ENCODE results near the gene CTNNBIP1. TPM values are rescaled to one million over a fixed set of nuclear protein-coding genes. Genes with fewer than 3 reads are reported as not detected.

CTNNBIP1 gene
- total and polyA plus RNA-seq, 2 experiments from 2014 or later = 80.1 to 122 TPM

DNA sequence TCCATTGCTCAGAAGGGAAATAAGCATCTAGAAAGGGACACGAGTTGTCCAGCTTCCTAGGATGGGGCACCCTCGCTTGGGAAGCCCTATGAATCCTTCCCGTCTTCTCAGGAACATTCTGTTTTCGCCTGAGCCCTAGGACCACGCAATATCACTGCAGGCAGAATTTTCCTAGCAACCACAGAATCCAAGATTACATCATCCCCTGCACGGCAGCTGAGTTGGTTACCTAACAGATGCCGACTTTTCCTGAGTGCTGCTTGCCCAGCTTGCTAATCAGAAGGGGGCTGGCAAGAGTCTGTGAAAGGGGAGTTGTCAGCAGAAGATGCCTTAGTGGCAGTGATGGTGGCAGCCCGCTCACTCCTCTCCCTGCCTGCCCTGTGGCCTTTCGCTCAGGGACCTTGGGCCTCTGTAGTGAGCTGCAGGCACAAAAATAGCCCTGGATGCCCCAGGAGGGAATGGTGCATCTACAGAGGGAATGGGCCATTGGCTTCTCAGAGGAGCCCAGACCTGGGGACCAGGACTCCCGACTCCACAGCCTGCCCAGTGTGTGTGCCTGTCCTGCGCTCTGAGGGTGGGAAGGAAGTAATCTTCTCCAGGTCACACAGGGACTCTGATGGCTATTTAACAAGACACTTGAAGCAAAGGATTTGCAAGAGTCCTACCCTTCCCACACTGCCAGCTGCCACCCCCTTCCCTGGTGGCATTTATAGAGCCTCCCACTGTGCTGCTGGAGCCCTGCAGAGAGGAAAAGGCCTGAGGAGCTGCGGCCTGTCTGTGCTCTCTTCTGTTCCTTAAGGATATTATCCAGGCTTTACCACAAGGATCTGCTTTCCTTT, 57.4 kb downstream of the CTNNBIP1 start:
- DNase-seq (ENCODE audit: low read depth in 1 of 2, low spot score in 1 of 2) = peak in 1 of 2 donors; percentile 92
- H3K27ac ChIP-seq = no peak overlapping the region

DNA sequence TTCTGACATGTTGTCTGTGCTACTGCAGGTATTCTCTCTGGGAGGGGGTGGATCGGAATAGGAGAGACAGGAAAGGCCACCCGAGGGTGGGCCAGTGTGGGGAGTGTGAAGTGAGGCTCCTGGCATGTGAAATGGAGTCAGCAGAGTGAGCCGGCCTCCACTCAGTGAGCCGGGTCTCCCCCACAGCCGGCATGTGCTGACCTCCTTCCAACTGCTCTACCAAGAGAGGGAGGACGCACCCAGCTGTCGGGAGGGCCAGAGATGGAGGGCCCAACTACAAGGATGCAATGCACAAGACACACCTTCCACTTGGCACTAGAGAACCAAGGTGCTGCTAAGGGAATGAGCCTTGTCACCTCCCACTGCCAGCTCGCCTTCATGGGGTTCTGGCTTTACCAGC, 58.1 kb downstream of the CTNNBIP1 start:
- peaks cover 3% of the 10 kb centered on the region for H3K4me1 ChIP-seq (ENCODE audit: low read depth)
- H3K9me3 ChIP-seq (ENCODE audit: low read depth) = no peaks in the 10 kb centered on the region
- no peak for TF ChIP-seq CTCF (IDR thresholded peaks at IDR 0.05; ENCODE audit: low read depth, low read length)
- no peaks in the 10 kb centered on the region for H3K27me3 ChIP-seq
- no peak overlapping the region for H3K4me3 ChIP-seq
- DNase-seq (ENCODE audit: low read depth in 1 of 2, low spot score in 1 of 2) = no peak
- H3K27ac ChIP-seq = no peak overlapping the region
- H3K36me3 ChIP-seq = no peaks in the 10 kb centered on the region

More for the DNA sequence above, 57.4 kb downstream of the CTNNBIP1 start:
- Histone ChIP-seq H3K4me3 (no peak overlapping the region), H3K36me3 (no peaks in the 10 kb centered on the region), H3K4me1 (ENCODE audit: low read depth) (no peaks in the 10 kb centered on the region), H3K27me3 (no peaks in the 10 kb centered on the region), H3K9me3 (ENCODE audit: low read depth) (no peaks in the 10 kb centered on the region)
- no peak for TF ChIP-seq CTCF (IDR thresholded peaks at IDR 0.05; ENCODE audit: low read depth, low read length)

- H3K4me3 ChIP-seq = no peak overlapping the region
- DNase-seq (ENCODE audit: low read depth in 1 of 2, low spot score in 1 of 2) = no peak
These were observed 59.5 kb downstream of the CTNNBIP1 start for GRCh38 chr1:9850442-9851162.

DNA sequence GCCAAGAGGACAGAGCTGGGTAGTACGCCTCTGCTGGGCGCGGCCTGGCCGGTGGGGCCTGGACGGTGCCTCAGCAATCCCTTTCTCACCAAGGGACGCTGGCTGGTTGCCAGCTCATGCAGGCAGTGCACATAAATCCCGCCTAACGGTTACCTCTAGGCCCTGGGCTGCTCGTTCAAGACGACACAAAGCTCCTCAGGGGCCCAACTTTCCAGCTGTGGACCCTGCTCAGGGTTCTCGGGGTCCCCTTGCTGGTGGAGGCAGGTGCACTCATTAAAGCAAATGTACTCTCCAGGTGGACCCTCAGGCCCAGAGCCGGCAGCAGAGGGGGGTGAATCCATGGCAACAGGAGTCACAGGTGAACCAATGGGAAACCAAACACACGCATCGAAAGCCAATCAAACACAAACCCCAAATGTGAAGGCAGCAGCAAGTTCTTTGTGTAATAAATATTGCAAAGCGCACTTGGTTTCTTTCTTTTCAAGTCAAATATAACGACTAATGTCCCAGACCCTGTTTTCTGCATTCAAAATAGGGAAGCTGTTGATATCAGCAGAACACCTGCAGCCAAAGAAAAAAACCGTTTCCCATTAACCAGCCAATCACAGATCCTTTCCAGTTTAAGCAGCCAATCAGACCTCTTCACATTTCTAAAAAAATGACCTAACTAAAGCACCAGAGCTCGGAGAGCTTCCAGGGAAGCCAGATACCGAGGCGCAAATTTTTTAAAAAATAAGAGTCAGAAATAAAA, 60.2 kb downstream of the CTNNBIP1 start:
- Histone ChIP-seq H3K36me3 (no peaks in the 10 kb centered on the region), H3K9me3 (ENCODE audit: low read depth) (no peaks in the 10 kb centered on the region), H3K27me3 (no peaks in the 10 kb centered on the region), H3K27ac (no peak overlapping the region), H3K4me1 (ENCODE audit: low read depth) (peaks cover 5% of the 10 kb centered on the region), H3K4me3 (no peak overlapping the region)
- DNase-seq (ENCODE audit: low read depth in 1 of 2, low spot score in 1 of 2) = no peak
- TF ChIP-seq CTCF (IDR thresholded peaks at IDR 0.05; ENCODE audit: low read depth, low read length) = no peak

More at GRCh38 chr1:9850442-9851162, 59.5 kb downstream of the CTNNBIP1 start:
- no peak overlapping the region for H3K27ac ChIP-seq
- H3K36me3 ChIP-seq = no peaks in the 10 kb centered on the region
- peaks cover 5% of the 10 kb centered on the region for H3K4me1 ChIP-seq (ENCODE audit: low read depth)
- TF ChIP-seq CTCF (IDR thresholded peaks at IDR 0.05; ENCODE audit: low read depth, low read length) = no peak
- H3K27me3 ChIP-seq = no peaks in the 10 kb centered on the region
- no peaks in the 10 kb centered on the region for H3K9me3 ChIP-seq (ENCODE audit: low read depth)

GRCh38 chr1:9848022-9848421, 62.0 kb downstream of the CTNNBIP1 start:
- no peaks in the 10 kb centered on the region for H3K36me3 ChIP-seq
- H3K9me3 ChIP-seq (ENCODE audit: low read depth) = no peaks in the 10 kb centered on the region
- H3K27me3 ChIP-seq = no peaks in the 10 kb centered on the region
- no peak overlapping the region for H3K4me3 ChIP-seq
- peaks cover 5% of the 10 kb centered on the region for H3K4me1 ChIP-seq (ENCODE audit: low read depth)
- no peak overlapping the region for H3K27ac ChIP-seq
- no peak for TF ChIP-seq CTCF (IDR thresholded peaks at IDR 0.05; ENCODE audit: low read depth, low read length)
- DNase-seq (ENCODE audit: low read depth in 1 of 2, low spot score in 1 of 2) = no peak

All from cardiac muscle cell (in vitro differentiated cells and primary cell).